Esophagus muscularis mucosa (tissue), 3 donors: ENCODE measurements around the gene APP.

Experiments
- CTCF ChIP-seq, 3 experiments: fragments of 200-600 bp in 2 of 3; fragments of 450-650 bp in 1 of 3; sonication (generic) in 2 of 3; IDR thresholded peaks; one replicate each; pipeline ENCODE4 v1.5.1; 2017 to 2019; ENCODE audit warnings: antibody characterized with exemption in 3 of 3, mild to moderate bottlenecking in 2 of 3, moderate library complexity in 1 of 3
- POLR2A ChIP-seq: fragments of 450-650 bp; IDR thresholded peaks from one replicate; pipeline ENCODE4 v1.6.1; 2017; ENCODE audit warnings: antibody characterized with exemption, moderate library complexity, mild to moderate bottlenecking, low read depth

- no peak for TF ChIP-seq CTCF (IDR thresholded peaks at IDR 0.05)
- TF ChIP-seq POLR2A: no peak
Measured at GRCh38 chr21:26116456-26117011, 54.0 kb downstream of the APP start.
